Subcutaneous adipose tissue (tissue), 4 donors: ENCODE results near the gene DBNDD1. TPM values are rescaled to one million over a fixed set of nuclear protein-coding genes. Genes with fewer than 3 reads are reported as not detected.

Experiments
- total RNA-seq, 4 donors: library from RNA; depleted of rRNA; stranded (reverse); fragments of >200 nt; gene quantifications; one replicate each; pipeline ENCODE4 v1.1.0, GENCODE V29; 2016
- TF ChIP-seq, protein P1 (sequence below): fragments of 450-650 bp; IDR thresholded peaks from one replicate; pipeline ENCODE4 v1.5.1; 2016; ENCODE audit warnings: low read depth, mild to moderate bottlenecking, control low read depth, antibody characterized with exemption, moderate library complexity

DBNDD1 gene
- total RNA-seq, 4 donors from 2014 or later = 1.3 to 1.4 TPM; not detected in 2

DNA sequence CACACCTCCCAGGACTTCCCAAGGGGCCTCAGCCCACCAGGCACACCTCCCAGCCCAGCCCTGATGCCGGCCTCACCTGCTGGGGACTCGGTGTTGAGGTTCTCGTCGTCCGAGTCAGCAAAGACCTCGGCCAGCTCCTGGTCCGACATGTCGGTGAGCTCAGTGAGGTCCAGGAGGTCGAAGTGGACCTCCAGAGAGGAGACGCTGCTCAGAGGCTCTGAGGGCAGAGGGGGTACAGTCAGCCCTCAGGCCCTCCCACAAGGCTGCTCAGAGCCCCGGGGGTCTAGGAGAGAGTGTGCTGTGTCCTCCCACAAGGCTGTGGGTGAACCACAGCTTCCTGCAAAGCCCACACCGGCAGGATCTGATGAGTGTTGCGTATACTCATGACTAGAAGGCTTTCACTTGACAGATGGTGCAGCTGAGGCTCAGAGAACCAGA is 10.5 kb downstream of the DBNDD1 start:
- TF ChIP-seq, protein P1, sequence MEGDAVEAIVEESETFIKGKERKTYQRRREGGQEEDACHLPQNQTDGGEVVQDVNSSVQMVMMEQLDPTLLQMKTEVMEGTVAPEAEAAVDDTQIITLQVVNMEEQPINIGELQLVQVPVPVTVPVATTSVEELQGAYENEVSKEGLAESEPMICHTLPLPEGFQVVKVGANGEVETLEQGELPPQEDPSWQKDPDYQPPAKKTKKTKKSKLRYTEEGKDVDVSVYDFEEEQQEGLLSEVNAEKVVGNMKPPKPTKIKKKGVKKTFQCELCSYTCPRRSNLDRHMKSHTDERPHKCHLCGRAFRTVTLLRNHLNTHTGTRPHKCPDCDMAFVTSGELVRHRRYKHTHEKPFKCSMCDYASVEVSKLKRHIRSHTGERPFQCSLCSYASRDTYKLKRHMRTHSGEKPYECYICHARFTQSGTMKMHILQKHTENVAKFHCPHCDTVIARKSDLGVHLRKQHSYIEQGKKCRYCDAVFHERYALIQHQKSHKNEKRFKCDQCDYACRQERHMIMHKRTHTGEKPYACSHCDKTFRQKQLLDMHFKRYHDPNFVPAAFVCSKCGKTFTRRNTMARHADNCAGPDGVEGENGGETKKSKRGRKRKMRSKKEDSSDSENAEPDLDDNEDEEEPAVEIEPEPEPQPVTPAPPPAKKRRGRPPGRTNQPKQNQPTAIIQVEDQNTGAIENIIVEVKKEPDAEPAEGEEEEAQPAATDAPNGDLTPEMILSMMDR = no peak

DNA sequence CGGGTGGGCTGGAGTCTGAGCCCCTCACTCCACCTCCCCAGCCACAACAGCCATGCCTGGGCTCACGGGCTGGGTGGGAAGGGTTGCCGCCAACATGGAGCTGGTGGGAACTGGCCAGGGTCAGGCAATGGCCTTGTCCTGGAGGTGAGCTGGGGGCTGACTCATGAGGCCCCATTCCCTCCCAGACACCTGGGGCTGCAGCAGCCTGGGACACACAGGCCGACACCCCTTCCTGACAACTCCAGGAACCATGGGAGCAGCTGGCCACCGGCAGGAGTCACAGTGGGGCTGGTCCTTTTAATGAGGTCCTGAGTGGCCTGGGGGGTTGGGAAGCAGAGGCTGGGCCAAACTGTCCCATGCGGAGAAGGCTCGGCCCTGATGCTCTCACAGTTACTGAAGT is 12.2 kb downstream of the DBNDD1 start:
- TF ChIP-seq, protein P1 = no peak

DNA sequence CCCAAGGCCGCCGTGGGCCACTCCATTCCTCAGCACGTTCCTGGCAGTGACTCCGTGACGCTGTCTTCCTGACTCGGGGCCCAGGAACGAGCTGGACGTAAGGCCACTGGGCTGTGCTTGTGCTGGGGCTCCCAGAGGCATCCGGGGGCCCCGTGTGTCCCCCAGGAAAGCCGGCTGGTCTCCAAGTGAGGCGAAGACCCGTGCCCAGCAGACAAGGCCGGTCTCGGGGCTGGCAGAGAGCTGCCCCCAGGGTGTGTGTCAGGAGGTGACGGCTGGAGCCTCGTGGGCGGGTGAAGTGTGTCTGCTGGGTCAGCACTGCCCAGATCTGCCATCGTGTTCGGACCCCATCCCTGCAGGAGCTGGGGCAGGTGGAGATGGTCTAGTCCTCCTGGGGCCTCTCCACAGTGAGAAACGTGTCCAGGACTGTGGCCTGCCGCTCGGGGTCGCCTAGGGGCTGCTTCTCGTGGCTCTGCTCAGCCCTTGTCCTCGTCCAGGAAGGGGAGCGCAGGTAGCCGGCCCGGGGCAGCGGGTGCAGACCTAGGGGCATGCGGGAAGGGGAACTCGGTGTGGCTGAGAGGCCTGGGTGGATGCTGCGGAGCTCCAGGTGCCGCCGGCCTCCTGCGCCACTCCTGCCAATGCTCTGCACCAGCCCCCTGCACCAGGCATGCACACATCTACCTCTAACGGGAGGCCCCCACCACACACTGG is 13.1 kb downstream of the DBNDD1 start:
- TF ChIP-seq, protein P1 = no peak

DNA sequence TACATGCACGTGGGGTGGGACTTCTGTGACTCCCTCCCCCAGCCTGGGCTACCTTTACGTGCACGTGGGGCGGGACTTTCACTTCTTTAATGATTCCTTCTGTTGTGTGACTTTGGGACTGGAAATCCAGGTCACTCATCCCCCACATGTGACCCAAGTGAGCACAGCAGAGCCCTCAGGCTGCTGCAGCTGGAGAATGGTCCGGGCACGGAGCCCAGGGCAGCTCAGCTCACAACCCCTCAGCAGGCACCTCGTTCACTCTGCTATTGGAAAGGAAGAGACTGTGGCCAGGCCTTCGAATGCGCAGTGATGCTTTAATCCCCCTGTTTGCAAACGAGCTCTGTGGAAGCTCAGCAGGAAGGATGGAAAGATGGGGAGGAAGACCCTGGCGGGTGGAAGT is 14.7 kb downstream of the DBNDD1 start:
- TF ChIP-seq, protein P1 = no peak

DNA sequence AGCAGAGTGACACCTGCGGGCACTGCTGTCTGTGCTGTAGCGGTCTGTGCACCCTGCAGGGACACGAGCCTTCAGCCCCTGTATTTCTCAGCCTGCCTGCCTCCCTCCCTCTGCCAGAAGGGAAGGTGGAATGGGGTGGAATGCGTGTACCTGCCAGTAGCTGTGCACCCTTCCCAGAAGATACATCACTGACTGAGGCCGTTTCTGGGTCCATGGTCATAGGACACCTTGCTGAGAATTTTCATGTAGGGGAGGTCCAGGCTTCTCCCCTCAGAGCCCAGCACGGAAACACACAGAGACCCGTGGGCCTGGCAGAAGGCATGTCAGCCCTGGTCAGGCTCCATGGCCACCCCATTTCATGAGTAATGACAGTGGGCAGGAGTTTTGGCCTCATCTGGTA is 16.5 kb downstream of the DBNDD1 start:
- TF ChIP-seq, protein P1 = no peak

DNA sequence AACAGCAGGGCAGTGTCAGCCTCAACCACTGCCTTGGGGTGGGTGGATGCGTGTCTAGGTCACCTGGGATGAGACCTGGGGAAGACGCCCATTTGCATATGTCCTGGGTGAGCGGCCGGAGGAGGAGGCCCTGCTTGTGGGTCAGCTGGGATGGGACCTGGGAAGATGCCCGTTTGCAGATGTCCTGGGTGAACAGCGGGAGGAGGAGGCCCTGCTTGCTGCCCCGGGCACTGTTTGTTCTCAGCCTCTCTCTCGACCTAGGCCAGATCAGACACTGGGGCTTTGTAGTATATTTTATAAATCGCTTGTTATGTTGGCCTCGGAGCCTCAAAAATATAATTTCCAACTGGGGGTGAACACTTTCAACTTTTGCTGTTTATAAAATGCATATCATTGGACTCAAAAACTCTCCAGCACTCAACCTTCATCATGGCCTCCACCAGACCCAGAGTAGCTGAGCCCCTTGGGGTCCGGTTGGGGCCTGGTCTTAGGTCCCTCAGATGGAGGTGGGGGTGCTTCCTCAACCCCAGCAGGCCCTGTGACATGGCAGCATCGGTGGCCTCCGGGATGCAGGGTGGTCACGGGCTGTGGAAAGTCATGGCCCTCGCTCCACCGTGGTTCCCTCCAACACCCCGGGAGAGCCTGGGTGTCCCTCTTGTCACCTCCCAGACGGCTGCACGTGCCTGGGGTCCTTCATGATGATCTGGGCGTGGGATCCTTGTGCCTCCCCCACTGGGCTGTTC is 17.3 kb downstream of the DBNDD1 start:
- TF ChIP-seq, protein P1 = no peak

DNA sequence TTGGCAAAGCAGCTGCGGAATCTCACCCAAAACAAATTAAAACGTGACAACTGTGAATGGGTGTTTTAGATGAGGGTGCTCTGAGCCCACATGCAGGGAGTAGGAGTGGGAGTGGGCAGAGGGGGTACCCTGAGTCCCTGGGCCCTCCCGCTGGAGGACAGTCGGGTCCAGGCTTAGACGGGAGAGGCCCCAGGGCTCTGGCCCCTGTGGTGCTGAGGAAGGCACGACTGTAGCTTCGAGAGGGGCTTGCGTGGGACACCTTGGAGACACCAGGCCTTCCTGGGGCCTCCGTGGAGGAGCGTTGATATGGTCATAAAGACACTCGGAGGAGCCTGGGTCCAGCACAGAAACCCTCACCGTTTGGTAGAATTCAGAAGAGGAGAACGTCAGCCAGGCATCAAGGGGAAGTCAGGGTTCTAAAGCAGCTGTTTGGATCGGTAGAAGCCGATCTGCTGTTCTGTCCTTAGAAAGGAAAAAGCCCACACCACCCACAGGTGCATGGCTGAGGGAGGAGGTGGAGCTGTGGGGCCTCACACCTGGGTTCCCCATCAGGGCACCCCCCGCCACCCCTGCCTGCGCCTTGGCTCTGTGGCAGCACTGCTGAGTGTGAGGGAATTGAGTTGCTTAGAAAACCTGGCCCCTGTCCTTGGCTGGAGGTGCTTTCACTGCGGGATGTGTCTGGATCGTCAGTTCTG is 18.4 kb downstream of the DBNDD1 start:
- TF ChIP-seq, protein P1 = no peak
